Measurements from ENCODE around the gene SPEN.
A peak's percentile ranks its signal among the peaks of the same experiment; 100 is the strongest.

SPEN gene

GRCh38 chr1:15950763-15951295 lies 103.3 kb downstream of the SPEN start:
- DNase-seq, result no peak

- DNase-seq, result no peak
These were observed 104.0 kb downstream of the SPEN start for GRCh38 chr1:15951341-15952153.

- no peak for DNase-seq
These were observed 105.1 kb downstream of the SPEN start for GRCh38 chr1:15952317-15953258.

- no peak for DNase-seq
These were observed 105.8 kb downstream of the SPEN start for GRCh38 chr1:15953294-15953771.

GRCh38 chr1:15953791-15954241 lies 106.3 kb downstream of the SPEN start:
- DNase-seq, result peak; percentile 72

GRCh38 chr1:15954316-15954715 lies 106.8 kb downstream of the SPEN start:
- DNase-seq, result no peak

- DNase-seq, result no peak
These were observed 108.0 kb downstream of the SPEN start for GRCh38 chr1:15955552-15955951.

- no peak for DNase-seq
These were observed 108.6 kb downstream of the SPEN start for GRCh38 chr1:15956150-15956549.

GRCh38 chr1:15957221-15958095 lies 110.0 kb downstream of the SPEN start:
- DNase-seq, result no peak

GRCh38 chr1:15958111-15958510 lies 110.6 kb downstream of the SPEN start:
- DNase-seq, result no peak

GRCh38 chr1:15958793-15959192 lies 111.3 kb downstream of the SPEN start:
- no peak for DNase-seq

- DNase-seq, result no peak
These were observed 111.9 kb downstream of the SPEN start for GRCh38 chr1:15959424-15959823.

GRCh38 chr1:15959827-15960446 lies 112.4 kb downstream of the SPEN start:
- no peak for DNase-seq

- no peak for DNase-seq
These were observed 113.3 kb downstream of the SPEN start for GRCh38 chr1:15960808-15961207.

- no peak for DNase-seq
These were observed 114.0 kb downstream of the SPEN start for GRCh38 chr1:15961492-15961891.

GRCh38 chr1:15962176-15962575 lies 114.7 kb downstream of the SPEN start:
- no peak for DNase-seq

- DNase-seq, result no peak
These were observed 115.3 kb downstream of the SPEN start for GRCh38 chr1:15962671-15963362.

GRCh38 chr1:15963363-15963967 lies 116.0 kb downstream of the SPEN start:
- no peak for DNase-seq

- no peak for DNase-seq
These were observed 116.6 kb downstream of the SPEN start for GRCh38 chr1:15963968-15964648.

- DNase-seq, result no peak
These were observed 117.8 kb downstream of the SPEN start for GRCh38 chr1:15965228-15965767.

Measured in COR-L47 (cell line).